GM21737 (cell line): ENCODE results near the gene NACAD.
"Not testable (repeated sequence)": the region's sequence is repeated elsewhere in the genome, so short reads cannot be mapped to it uniquely, and the experiment has no call there.

Source experiments
- ATAC-seq: cut with Tn5 transposase; IDR thresholded peaks from one replicate; pipeline ENCODE4 v1.9.1; 2021; ENCODE audit warnings: mild to moderate bottlenecking, moderate library complexity; ENCODE audit not compliant: unreplicated experiment

NACAD gene

GRCh38 chr7:45060295-45060694 lies 28.5 kb downstream of the NACAD start:
- ATAC-seq: no peak

DNA sequence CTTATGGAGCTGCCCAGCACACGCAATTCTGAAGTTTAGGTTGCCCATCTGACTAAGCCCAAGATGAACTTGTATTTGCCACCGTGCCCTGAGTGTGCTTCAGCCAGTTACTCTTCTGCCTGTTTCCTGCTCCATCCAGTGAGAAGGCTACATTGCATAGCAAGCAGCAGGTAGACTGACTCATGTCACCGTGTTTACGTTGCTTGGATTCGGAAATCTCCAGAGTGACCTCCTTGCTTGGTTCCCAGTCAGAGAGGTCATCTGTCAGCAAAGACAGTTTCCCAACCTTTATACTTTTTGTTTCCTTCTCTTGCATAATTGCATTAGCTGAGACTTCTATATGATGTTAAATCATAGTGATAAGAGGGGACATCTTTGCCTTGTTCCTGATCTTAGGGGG lies 30.9 kb downstream of the NACAD start:
- no peak for ATAC-seq

GRCh38 chr7:45055594-45056219 lies 33.1 kb downstream of the NACAD start:
- no peak for ATAC-seq

DNA sequence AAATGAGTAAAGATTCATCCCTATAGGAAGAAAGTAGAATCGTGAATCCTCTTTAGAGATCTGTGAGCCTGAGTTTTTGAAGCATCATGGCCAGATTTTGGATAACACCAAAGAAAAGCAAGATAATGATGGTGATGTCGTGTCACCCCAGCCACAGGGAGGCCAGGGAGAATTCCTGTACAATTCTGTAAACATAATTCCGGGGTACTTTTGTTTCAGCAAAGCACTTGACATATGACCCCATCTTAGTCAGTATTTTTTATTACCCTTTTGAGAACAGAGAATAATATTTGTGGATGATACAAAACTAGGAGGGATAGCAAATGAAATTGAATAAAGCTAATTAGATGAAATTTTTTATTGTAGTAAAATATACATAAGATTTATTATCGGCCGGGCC lies 33.8 kb downstream of the NACAD start:
- ATAC-seq: no peak

DNA sequence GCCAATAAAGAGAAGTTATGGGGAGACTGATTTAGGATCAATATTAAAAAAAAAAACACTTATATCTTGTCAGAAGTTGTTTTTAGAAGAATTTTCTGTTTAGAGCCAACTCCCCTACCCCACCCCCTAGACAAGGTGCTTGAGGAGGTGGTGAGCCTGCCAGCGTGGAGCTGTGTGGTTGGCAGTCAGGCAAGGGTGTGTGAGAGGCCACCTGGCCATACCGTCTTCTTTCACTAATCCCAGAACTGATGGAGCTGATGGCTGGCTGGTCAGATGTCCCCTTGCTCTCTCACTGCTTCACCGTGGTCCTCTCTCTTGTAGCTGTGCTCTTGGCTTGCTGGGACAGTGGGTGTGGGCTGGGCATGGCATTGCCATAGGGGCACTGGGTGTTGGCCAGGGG lies 34.3 kb downstream of the NACAD start:
- ATAC-seq: no peak

DNA sequence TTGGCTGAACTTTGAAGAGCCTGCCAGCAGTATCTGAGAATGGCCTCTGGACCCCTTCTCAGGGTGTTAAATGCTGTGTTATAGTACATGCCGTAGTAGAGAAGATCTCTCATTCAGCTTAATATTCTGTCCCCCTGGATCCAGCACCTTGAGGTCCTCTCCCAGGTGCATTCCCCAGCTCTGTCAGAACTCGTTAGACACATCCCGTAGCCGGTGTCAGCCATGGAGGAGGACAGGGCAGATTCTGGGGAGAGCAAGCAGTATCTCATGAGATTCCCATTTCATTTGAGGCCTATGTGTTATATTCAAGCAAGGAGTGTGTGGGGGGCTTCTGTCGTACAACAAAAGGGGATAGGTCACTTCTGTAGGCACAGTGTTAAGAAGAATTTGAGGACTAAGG lies 34.8 kb downstream of the NACAD start:
- no peak for ATAC-seq

DNA sequence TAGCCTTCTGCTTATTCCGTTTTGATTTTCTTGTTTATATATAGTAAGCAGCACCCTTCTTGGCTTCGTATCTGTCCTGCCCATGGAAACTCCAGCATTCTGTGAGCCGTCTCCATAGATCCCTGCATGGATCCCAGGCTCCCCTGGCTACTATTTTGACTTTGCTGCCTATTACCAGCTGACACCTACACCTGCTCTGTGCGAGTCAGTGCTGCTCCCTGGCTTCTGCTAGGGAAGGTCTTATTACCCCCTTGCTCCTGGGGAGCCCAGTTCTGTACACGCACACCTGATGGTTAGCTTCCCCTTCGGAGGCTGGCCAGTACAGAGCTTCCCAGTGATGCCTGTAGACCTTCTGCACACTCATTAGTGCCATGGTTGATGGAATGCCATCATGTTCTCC lies 35.4 kb downstream of the NACAD start:
- ATAC-seq: no peak

- ATAC-seq: no peak
Observed at GRCh38 chr7:45052011-45052410, 36.8 kb downstream of the NACAD start.

DNA sequence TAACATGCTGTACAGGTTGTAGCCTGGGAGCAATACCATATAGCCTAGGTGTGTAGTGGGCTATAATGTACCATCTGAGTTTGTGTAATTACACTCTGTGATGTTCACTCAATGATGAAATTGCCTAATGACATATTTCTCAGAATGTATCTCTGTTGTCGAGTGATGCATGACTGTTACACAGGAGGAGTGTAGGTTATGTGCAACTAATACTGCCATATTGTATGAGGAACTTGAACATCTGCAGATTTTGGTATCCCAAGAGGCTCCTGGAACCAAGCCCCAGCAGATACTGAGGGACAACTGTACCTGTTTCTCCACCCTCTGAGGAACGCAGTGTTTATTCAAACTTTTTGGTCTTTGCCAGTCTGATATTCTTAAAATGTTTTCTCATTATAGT lies 38.6 kb downstream of the NACAD start:
- no peak for ATAC-seq

DNA sequence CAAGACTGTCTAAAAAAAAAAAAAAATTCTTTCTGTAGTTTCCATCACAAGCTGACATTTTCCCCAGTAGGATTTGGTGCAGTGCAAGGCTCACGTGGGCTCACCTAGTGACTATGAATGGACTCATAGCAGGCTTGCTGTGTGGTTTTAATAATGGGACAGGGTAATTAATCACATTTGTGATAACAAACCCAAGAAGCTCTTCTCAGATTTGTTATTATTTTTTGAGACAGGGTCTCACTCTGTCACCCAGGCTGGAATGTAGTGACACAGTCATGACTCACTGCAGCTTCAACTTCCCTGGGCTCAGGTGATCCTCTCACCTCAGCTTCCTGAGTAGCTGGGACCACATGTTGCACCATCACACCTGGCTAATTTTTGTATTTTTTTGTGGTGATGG lies 40.0 kb downstream of the NACAD start:
- no peak for ATAC-seq

DNA sequence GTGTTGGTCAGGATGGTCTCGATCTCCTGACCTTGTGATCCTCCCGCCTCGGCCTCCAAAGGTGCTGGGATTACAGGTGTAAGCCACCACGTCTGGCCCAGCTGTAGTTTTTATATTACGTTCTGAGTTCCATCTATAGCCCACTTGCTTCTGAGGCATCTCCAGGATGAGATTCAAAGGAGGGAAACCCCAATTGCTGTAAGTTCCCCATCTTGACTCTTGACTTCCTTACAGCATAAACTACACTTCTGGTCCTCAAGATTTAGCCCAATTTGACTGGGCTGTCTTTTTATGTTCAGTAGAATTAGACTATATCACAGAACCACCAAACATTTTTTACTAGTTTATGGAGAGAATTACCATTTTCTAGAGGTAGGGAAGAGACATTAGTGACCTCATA lies 44.4 kb downstream of the NACAD start:
- ATAC-seq: no peak

DNA sequence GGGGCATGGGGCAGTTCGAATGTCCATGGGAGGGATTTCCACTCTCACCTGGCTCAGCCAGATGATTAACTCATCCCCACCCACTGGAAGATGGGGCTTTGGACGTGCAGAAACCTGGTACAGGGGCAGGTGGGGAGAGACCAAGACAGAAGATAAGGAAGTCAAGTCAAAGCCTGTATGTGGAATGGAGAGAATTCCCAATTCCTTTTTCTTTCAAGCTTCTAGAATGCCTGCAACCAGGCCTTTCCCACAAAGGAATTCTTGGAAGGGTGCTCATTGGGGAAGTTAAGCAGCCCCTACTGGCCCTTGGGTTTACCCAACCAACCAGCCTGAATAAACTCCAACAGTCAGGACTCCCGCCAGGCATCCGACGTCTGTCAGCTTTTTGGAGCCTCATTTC lies 49.7 kb downstream of the NACAD start:
- ATAC-seq: no peak

- no peak for ATAC-seq
Observed at GRCh38 chr7:45037876-45038275, 50.9 kb downstream of the NACAD start.

DNA sequence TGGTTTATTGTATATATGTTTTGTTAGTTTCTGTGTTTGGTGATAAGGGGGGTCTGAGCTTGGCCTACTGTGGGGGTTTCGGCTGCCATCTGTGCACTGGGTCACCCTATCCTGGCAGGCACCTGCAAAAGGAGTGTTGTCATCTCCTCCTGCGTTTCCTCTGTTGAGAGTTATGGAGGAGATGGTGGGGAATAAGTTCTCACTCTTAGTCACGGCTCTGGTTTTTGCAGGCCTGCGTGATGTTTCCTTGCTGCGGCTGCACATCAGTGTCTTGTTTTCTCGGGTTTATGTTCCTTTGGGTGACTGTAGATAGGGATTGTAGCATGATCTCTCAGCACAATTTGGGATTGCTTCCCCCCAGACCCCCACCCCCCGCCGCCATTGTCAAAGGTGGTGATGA lies 52.0 kb downstream of the NACAD start:
- ATAC-seq: no peak

DNA sequence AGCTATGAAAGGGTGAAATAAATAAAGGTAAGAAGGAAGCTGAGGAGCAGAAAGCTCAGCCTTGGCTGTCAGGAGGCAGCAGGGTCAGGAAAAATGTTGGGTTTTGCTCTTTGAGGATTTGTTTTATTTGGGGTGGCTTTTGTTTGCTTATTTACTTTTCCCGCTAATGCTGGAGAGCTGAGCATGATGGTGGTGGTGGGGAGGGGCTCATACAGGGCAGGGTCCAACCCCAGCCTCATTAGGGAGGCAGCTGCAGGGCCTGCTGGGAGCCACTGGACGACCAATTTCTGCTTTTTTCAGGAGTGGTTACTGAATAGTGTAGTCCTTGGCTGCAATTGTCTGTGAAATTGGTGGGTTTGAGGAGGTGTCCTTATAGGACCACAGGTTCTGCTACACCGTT lies 52.5 kb downstream of the NACAD start:
- no peak for ATAC-seq

DNA sequence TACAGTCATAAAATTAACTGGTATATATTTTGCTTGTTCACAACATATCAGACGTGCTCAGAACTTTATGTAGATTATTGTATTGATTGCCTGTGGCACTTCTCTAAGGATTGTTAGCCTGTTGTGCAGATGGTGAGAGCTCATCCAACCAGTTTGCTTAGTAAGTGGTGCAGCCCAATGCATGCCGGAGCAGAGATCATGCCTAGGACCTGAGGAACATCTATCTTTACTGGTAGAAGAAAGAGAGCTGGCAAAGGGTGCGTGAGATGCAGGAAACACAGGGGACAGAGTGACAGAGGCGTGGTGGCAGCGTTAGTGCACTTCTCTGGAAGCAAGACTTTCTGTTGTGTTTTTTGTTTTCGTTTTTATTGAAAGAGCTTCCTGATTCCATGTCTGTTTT lies 52.9 kb downstream of the NACAD start:
- ATAC-seq: no peak

GRCh38 chr7:45035371-45035770 lies 53.4 kb downstream of the NACAD start:
- ATAC-seq: no peak

- ATAC-seq: not testable (repeated sequence)
Observed at GRCh38 chr7:45034710-45035109, 54.1 kb downstream of the NACAD start.

DNA sequence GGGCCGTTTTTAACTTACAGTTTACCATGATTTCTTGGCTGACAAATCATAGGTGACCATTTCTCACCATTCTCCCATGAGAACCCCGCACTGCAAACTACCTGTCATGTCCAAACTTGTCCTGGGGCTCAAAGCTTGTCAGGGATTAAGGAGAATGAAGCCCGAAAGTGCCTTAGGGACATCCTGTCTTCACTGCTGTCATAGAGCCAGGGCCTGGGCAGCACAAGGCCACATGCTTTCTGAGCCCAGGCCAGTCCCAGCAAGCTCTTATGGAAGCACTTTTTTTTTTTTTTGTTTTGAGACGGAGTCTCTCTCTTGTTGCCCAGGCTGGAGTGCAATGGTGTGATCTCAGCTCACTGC lies 54.9 kb downstream of the NACAD start:
- no peak for ATAC-seq

DNA sequence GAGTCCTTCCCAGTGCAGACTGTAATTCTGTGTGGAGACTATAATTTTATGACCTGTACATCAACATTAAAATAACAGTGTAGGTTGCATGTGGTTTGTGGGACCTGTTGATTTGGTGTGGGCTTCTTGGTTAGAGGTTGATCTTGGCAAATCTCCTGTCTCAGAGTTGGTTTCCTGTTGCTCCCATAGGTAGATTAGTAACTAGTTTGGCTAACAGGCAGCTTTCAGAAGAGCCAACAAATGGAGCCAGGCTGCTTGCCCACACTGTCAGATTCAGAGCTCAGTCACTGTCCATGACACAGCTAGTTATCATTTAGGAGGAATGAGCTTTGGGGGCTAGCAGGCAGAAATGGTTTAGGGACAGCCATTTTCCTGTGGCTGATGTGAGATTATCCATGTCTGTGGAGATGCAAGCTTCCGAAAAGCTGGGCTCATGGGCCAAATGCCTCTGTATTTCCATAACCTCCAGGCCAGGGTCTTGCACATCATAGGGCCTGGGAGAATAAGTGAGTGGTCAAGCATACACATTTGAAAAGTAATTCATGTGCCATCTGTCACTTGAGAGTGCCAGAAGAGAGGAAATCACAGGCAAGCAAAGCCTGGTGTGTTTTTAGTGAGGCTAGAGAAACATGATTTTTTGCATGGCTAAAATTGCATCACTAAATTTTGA lies 55.4 kb downstream of the NACAD start:
- ATAC-seq: no peak

DNA sequence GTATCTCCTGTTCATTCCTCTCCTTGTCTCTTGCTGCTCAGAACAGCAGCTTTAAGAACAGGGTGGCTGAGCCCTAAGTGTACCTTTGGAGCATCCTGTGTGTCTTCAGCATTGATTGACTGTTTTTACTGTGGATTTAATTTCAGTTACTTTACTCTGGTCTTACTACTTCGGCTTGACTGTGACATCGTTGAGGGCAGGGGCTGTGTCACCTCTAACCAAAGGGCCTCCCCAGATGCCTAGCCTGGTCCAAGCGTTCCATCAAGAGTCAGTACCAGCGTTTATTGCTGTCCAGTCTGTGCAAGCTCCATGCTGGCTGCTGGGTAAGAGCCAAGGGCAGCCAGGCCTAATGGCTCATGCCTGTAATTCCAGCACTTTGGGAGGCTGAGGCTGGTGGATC lies 56.3 kb downstream of the NACAD start:
- no peak for ATAC-seq

DNA sequence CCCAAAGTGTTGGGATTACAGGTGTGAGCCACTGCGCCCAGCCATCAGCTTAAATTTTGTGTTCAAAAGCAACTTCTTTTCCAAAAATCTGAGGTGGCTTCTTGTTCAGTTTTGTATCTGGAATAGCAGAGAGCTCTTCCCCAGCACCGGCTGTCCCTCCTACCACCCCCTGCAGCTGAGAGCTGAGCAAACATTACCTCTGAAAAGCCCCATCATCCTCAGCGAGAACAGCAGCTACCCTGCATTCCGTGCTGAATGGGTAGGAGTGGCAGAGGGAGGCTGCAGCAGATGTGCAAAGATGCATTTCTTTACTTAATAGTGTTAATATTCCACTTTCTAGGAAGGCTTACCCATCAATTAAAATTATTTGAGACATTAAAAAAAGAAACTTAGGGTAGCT lies 56.9 kb downstream of the NACAD start:
- no peak for ATAC-seq
